NB4 (cell line): ENCODE measurements around the gene STKLD1.

Experiments used
- DNase-seq: peaks from one replicate; pipeline ENCODE4 v3.0.0; 2010; ENCODE audit warnings: low read depth
- H3K4me3 ChIP-seq: one replicate; pipeline ENCODE4 v1.5.1; 2011; ENCODE audit warnings: mild to moderate bottlenecking, low read depth, low read length, moderate library complexity
- MYC ChIP-seq: IDR thresholded peaks from 2 replicates; pipeline ENCODE4 v1.6.1; 2011; ENCODE audit warnings: low read depth, low read length
- POLR2A ChIP-seq: IDR thresholded peaks from 2 replicates; pipeline ENCODE4 v1.6.1; 2011; ENCODE audit warnings: mild to moderate bottlenecking; ENCODE audit not compliant: insufficient read length; ENCODE audit errors: extremely low read depth
- TF ChIP-seq, protein P1 (sequence below): IDR thresholded peaks from one replicate; pipeline ENCODE4 v1.5.1; 2012; ENCODE audit warnings: low read depth, low read length
- TF ChIP-seq, protein P2 (sequence below): IDR thresholded peaks from 2 replicates; pipeline ENCODE4 v1.6.1; 2011; ENCODE audit warnings: low read depth, low read length

The STKLD1 gene

DNA sequence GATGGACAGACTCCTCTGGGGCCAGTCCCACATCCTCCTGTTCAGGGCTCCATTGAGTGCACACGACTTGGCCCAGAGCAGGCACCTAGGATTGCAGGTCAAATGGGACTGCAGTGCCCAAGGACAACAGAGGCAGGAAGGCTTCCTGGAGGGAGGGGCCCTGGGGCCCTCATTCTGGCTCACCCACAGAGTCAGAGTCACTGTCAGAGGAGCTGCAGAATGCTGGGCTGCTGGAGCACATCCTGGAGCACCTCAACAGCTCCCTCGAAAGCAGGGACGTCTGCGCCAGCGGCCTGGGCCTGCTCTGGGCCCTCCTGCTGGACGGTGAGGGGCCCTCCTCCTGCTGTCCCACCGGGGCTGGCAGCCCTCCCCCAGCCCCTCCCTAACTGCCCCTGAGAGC, 26.5 kb downstream of the STKLD1 start:
- TF ChIP-seq POLR2A (no peak), MYC (no peak)
- TF ChIP-seq, protein P1, sequence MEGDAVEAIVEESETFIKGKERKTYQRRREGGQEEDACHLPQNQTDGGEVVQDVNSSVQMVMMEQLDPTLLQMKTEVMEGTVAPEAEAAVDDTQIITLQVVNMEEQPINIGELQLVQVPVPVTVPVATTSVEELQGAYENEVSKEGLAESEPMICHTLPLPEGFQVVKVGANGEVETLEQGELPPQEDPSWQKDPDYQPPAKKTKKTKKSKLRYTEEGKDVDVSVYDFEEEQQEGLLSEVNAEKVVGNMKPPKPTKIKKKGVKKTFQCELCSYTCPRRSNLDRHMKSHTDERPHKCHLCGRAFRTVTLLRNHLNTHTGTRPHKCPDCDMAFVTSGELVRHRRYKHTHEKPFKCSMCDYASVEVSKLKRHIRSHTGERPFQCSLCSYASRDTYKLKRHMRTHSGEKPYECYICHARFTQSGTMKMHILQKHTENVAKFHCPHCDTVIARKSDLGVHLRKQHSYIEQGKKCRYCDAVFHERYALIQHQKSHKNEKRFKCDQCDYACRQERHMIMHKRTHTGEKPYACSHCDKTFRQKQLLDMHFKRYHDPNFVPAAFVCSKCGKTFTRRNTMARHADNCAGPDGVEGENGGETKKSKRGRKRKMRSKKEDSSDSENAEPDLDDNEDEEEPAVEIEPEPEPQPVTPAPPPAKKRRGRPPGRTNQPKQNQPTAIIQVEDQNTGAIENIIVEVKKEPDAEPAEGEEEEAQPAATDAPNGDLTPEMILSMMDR: no peak
- TF ChIP-seq, protein P2, sequence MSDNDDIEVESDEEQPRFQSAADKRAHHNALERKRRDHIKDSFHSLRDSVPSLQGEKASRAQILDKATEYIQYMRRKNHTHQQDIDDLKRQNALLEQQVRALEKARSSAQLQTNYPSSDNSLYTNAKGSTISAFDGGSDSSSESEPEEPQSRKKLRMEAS: no peak
- no peak for DNase-seq
- H3K4me3 ChIP-seq: no peak overlapping the region

DNA sequence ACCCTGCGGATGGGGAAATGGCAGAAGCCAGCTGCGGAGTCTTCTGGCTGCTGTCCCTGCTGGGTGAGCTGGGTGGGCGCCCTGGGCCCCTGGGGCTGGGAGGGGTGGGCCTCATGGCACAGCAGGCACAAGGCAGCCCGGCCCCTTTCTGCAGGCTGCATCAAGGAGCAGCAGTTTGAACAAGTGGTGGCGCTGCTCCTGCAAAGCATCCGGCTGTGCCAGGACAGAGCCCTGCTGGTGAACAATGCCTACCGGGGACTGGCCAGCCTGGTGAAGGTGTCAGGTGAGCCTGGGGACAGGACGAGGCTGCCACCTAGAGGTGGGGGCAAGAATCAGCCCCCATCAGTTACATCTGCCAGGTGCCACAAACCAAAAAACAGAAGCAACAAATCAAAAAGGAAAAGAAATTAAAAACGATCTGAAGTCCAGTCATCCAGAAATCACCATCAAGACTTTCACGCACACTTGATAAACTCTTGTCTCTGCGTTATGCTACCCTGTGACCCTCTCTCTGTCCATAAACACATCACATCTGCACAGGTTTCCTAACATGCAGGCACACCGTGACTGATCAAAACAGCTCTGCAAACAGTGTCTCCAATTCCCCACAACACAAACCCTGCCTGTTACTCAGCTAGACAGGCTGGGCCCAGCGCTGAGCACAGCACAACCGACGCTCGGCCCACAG, 27.7 kb downstream of the STKLD1 start:
- no peak overlapping the region for H3K4me3 ChIP-seq

DNA sequence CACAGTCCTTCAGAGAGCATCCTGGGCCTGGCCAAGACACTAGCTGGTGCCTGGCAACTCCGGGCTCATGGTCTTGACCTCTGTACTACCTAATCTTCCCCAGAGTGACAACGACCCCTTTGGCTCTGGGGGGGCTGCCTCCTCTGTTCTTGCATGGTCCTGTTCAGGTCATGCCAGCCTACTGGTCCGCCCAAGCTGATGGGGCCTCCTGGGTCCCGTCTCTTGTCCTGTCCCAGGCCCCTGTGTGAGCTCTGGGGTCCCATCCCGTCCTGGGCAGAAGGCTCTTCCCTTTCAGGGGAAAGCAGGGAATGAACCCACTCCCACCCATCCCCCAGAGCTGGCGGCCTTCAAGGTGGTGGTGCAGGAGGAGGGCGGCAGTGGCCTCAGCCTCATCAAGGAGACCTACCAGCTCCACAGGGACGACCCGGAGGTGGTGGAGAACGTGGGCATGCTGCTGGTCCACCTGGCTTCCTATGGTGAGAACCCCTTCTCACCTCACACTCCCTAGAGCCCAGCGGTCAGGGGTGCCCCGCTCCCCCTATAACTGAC, 28.4 kb downstream of the STKLD1 start:
- TF ChIP-seq, protein P1: no peak
- TF ChIP-seq POLR2A (no peak), MYC (no peak)
- TF ChIP-seq, protein P2: no peak
- no peak for DNase-seq
- H3K4me3 ChIP-seq: no peak overlapping the region

More for the DNA sequence above, 27.7 kb downstream of the STKLD1 start:
- peak; percentile 51 for DNase-seq
- TF ChIP-seq, protein P1: peak; percentile 67
- TF ChIP-seq POLR2A: no peak

DNA sequence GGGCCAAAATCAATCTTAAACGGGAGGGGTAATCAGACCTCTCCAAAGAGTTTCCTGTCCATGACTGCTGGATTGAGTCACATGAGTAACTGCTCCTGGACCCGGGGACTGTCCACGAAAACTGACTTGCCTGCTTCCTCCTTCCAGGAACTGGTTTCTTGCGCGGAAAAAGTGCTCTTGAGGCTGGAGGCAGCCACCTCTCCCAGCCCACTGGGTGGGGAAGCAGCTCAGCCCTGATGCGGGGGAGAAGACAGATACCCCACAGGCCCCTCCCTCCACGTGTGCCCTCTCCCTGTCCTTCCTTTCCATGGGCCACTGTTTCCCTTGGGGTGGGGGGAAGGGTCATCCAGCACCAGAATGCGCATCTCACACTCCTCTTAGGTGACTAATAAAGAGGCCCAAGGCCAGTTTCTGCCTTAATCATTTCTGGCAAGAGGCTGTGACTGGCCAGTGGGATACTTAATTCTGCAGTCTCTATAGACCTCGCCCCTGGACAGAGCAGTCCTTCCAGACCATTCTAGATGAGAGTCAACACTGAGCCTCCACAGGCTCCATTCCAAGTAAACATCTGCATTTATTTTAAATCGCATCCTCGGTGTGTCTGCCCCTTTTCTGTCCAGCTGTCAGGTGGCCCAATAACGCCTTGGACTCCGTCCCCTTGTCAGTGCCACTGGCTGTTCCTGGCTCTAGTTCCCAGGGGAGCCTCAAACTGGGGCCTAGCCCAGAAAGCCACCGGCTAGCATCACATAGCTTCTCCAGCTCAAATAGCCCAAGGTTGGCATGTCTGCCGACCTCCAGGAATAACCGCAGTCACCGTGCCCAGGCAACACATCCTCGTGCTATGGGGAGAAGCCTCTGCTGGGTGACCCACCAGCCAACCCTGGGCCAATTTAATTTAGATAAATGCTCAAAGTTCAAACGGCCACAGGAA, 29.6 kb downstream of the STKLD1 start:
- no peak for DNase-seq
- H3K4me3 ChIP-seq: no peak overlapping the region
- TF ChIP-seq MYC (no peak), POLR2A (no peak)
- TF ChIP-seq, protein P1: no peak
- TF ChIP-seq, protein P2: no peak

DNA sequence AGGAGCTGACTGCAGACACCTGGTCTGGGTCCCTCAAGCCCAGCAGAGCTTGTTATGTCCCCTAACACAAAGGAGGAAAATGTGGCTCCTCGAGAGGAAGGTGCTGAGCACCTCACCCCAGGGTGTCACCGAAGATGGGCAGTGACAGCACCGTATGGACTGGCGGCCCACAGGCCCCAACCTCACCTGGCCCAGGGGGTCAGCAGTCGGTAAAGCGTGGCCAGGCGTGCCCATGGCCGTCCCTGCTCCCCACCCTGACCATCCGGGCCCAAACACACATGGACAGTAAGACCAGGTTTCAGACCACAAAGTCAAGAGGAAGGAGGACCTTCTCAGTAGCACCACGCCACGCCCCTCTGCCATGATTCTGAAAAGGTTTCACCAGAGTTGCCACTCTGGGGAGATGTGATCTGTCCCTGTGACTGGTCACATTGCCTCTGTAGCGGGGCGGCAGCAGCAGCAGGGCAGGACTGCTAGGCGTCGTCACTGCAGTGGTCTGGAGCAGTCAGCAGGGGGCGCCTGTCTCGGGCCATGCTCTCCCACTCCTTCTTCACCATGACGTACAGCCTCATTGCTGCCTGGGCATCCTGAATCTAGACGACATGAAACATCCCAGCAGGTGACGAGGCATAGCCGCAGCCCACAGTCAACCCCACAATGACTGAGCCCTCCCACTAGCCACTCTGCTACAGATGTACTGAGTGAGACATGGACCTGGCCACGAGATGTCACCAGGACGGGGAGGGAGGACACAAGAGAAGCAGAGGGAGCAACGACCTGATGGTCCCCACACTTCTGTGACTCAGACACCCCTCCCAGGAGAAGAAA, 30.5 kb downstream of the STKLD1 start:
- H3K4me3 ChIP-seq: no peak overlapping the region
- DNase-seq: peak; percentile 77
- TF ChIP-seq MYC (no peak), POLR2A (no peak)
- TF ChIP-seq, protein P1: peak; percentile 91
- TF ChIP-seq, protein P2: peak; percentile 43; the same call in 1 of the 2 replicates
